ENCODE data around the gene FOXK2. TPM values are rescaled to one million over a fixed set of nuclear protein-coding genes. Genes with fewer than 3 reads are reported as not detected.

The FOXK2 gene
- total RNA-seq, 1 experiment from 2014 or later: 118 TPM

DNA sequence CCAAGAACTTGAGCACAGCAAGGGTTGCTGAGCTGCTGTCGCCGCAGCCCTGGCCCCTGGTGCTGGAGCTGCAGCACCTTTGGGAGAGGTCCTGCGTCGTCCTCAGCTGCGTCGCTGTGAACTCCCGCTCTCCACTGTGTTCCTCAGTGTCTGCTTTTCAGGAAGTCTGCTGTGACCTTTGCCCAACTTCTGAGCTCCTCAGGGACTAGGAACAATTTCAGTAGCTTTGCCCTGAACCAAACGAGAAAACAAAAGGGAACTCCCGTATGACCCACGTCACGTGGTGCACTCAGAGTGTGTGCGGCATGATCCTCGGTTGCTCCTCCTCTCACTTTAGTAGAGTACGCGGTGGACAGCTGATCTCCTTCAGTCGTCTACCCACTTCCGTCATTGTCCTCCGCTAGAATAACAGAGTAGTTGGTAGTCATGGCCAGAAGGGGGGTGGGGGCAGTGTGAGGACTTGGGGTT lies 84.5 kb downstream of the FOXK2 start:
- H3K36me3 ChIP-seq (ENCODE audit: control insufficient read depth, insufficient read depth, low read length): peaks cover 3% of the 10 kb centered on the region; the same call in 1 of the 2 replicates
- H3K9me3 ChIP-seq: no peaks in the 10 kb centered on the region
- Mint-ChIP-seq H3K4me3 (ENCODE audit: unreplicated experiment) (no peak overlapping the region), H3K27ac (ENCODE audit: unreplicated experiment) (peak overlapping the region; percentile 36), H3K36me3 (ENCODE audit: insufficient read depth, unreplicated experiment) (peaks cover 100% of the 10 kb centered on the region), H3K4me1 (ENCODE audit: low read depth, unreplicated experiment) (no peaks in the 10 kb centered on the region), H3K9me3 (ENCODE audit: unreplicated experiment) (no peaks in the 10 kb centered on the region), H3K27me3 (ENCODE audit: insufficient read depth, unreplicated experiment) (no peaks in the 10 kb centered on the region)
- DNase-seq: no peak
- ChIA-PET POLR2A (no interaction called here), CTCF (interaction anchor here (0.6 kb wide), 2 partner anchors 38 to 262 kb away, joined by 3 read pairs; no protein-coding TSS in a partner anchor)
- no peak overlapping the region for H3K4me3 ChIP-seq (ENCODE audit: low read depth, low read length)
- intact Hi-C loops (cut with micrococcal nuclease; ENCODE audit: unreplicated experiment): no loop called here
- TF ChIP-seq, protein P1, sequence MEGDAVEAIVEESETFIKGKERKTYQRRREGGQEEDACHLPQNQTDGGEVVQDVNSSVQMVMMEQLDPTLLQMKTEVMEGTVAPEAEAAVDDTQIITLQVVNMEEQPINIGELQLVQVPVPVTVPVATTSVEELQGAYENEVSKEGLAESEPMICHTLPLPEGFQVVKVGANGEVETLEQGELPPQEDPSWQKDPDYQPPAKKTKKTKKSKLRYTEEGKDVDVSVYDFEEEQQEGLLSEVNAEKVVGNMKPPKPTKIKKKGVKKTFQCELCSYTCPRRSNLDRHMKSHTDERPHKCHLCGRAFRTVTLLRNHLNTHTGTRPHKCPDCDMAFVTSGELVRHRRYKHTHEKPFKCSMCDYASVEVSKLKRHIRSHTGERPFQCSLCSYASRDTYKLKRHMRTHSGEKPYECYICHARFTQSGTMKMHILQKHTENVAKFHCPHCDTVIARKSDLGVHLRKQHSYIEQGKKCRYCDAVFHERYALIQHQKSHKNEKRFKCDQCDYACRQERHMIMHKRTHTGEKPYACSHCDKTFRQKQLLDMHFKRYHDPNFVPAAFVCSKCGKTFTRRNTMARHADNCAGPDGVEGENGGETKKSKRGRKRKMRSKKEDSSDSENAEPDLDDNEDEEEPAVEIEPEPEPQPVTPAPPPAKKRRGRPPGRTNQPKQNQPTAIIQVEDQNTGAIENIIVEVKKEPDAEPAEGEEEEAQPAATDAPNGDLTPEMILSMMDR (IDR thresholded peaks at IDR 0.05; ENCODE audit: insufficient read depth in 1 of 2, low read depth in 1 of 2, low read length in 1 of 2, severe bottlenecking in 1 of 2, unreplicated experiment in 1 of 2): no peak
- no peaks in the 10 kb centered on the region for H3K27me3 ChIP-seq (replicated peaks; ENCODE audit: control insufficient read depth, insufficient read depth, low read length)
- no TSS peak for BruUV-seq (replicated peaks)
- H3K4me1 ChIP-seq: no peaks in the 10 kb centered on the region

GRCh38 chr17:82604532-82604931 lies 85.0 kb downstream of the FOXK2 start:
- no peak overlapping the region for H3K4me3 Mint-ChIP-seq (ENCODE audit: unreplicated experiment)

DNA sequence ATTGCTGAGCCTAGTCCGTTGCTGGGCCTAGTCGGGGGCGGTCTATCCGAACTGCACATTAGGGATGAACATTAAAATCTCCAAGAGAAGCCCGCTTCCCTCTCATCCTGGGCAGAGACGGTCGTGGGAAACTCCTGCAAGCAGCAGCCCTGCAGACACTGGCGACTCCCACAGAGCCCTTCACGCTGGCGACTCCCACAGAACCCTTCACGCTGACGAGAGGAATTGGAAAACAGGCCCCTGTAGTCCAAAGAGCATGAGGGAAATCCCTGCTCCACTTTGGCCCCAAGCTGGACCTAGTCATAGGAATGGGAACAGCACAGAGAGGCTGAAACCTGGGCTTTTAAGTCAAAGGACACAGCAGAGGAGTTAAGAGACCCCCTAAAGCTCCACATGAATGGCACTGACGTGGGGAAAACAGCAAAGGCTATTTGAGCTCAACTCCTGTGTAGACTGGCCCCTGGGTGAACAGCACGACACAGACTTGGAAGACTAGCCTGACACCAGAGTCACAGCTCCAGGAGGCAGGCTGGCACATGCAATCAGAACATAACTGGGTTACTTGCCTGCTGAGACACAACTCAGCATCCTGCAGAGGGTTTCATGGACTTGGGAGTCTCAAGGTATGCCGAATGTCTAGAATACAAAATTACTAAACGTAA lies 86.5 kb downstream of the FOXK2 start:
- no TSS peak for BruUV-seq (replicated peaks)
- intact Hi-C loops (cut with micrococcal nuclease; ENCODE audit: unreplicated experiment): no loop called here
- CTCF ChIA-PET: no interaction called here
- Mint-ChIP-seq H3K4me3 (ENCODE audit: unreplicated experiment) (no peak overlapping the region), H3K9me3 (ENCODE audit: unreplicated experiment) (no peaks in the 10 kb centered on the region), H3K27ac (ENCODE audit: unreplicated experiment) (no peak overlapping the region), H3K4me1 (ENCODE audit: low read depth, unreplicated experiment) (no peaks in the 10 kb centered on the region), H3K36me3 (ENCODE audit: insufficient read depth, unreplicated experiment) (peaks cover 100% of the 10 kb centered on the region), H3K27me3 (ENCODE audit: insufficient read depth, unreplicated experiment) (no peaks in the 10 kb centered on the region)
- DNase-seq: no peak
- Histone ChIP-seq H3K4me1 (no peaks in the 10 kb centered on the region), H3K36me3 (ENCODE audit: control insufficient read depth, insufficient read depth, low read length) (peaks cover 3% of the 10 kb centered on the region; the same call in 1 of the 2 replicates), H3K27me3 (replicated peaks; ENCODE audit: control insufficient read depth, insufficient read depth, low read length) (no peaks in the 10 kb centered on the region), H3K9me3 (no peaks in the 10 kb centered on the region), H3K4me3 (ENCODE audit: low read depth, low read length) (no peak overlapping the region)
- TF ChIP-seq, protein P1 (IDR thresholded peaks at IDR 0.05; ENCODE audit: insufficient read depth in 1 of 2, low read depth in 1 of 2, low read length in 1 of 2, severe bottlenecking in 1 of 2, unreplicated experiment in 1 of 2): no peak
- POLR2A ChIA-PET: interaction anchor here (0.7 kb wide), 1 partner anchor 970 kb away, joined by 3 read pairs; no protein-coding TSS in a partner anchor

More at GRCh38 chr17:82604532-82604931, 85.0 kb downstream of the FOXK2 start:
- Mint-ChIP-seq H3K36me3 (ENCODE audit: insufficient read depth, unreplicated experiment) (peaks cover 100% of the 10 kb centered on the region), H3K9me3 (ENCODE audit: unreplicated experiment) (no peaks in the 10 kb centered on the region), H3K27me3 (ENCODE audit: insufficient read depth, unreplicated experiment) (no peaks in the 10 kb centered on the region), H3K4me1 (ENCODE audit: low read depth, unreplicated experiment) (no peaks in the 10 kb centered on the region), H3K27ac (ENCODE audit: unreplicated experiment) (peak overlapping the region; percentile 36)
- ChIA-PET CTCF (interaction anchor here (0.6 kb wide), 1 partner anchor 263 kb away, joined by 3 read pairs; no protein-coding TSS in a partner anchor), POLR2A (no interaction called here)
- Histone ChIP-seq H3K4me1 (no peaks in the 10 kb centered on the region), H3K9me3 (no peaks in the 10 kb centered on the region), H3K4me3 (ENCODE audit: low read depth, low read length) (no peak overlapping the region), H3K27me3 (replicated peaks; ENCODE audit: control insufficient read depth, insufficient read depth, low read length) (no peaks in the 10 kb centered on the region), H3K36me3 (ENCODE audit: control insufficient read depth, insufficient read depth, low read length) (peaks cover 3% of the 10 kb centered on the region; the same call in 1 of the 2 replicates)
- TF ChIP-seq, protein P1 (IDR thresholded peaks at IDR 0.05; ENCODE audit: insufficient read depth in 1 of 2, low read depth in 1 of 2, low read length in 1 of 2, severe bottlenecking in 1 of 2, unreplicated experiment in 1 of 2): no peak
- no peak for DNase-seq
- no TSS peak for BruUV-seq (replicated peaks)
- intact Hi-C loops (cut with micrococcal nuclease; ENCODE audit: unreplicated experiment): no loop called here
